Epithelial cell of esophagus (primary cell): ENCODE results near the gene DNAH11.

Experiments used
- DNase-seq: peaks from one replicate; pipeline ENCODE4 v3.0.0; 2010; ENCODE audit warnings: low read depth
- H3K4me3 ChIP-seq: 2 replicates; pipeline ENCODE4 v1.5.1; 2011; ENCODE audit warnings: mild to moderate bottlenecking, low read length, control low read depth
- TF ChIP-seq, protein P1 (sequence below): IDR thresholded peaks from 2 replicates; pipeline ENCODE4 v1.5.1; 2011; ENCODE audit warnings: low read depth, mild to moderate bottlenecking, low read length, control low read depth, inconsistent platforms; ENCODE audit not compliant: insufficient read depth; ENCODE audit errors: missing control alignments

Gene DNAH11

GRCh38 chr7:21603972-21604749 is 61.3 kb downstream of the DNAH11 start:
- DNase-seq, result no peak
- H3K4me3 ChIP-seq, result no peak overlapping the region
- TF ChIP-seq, protein P1, sequence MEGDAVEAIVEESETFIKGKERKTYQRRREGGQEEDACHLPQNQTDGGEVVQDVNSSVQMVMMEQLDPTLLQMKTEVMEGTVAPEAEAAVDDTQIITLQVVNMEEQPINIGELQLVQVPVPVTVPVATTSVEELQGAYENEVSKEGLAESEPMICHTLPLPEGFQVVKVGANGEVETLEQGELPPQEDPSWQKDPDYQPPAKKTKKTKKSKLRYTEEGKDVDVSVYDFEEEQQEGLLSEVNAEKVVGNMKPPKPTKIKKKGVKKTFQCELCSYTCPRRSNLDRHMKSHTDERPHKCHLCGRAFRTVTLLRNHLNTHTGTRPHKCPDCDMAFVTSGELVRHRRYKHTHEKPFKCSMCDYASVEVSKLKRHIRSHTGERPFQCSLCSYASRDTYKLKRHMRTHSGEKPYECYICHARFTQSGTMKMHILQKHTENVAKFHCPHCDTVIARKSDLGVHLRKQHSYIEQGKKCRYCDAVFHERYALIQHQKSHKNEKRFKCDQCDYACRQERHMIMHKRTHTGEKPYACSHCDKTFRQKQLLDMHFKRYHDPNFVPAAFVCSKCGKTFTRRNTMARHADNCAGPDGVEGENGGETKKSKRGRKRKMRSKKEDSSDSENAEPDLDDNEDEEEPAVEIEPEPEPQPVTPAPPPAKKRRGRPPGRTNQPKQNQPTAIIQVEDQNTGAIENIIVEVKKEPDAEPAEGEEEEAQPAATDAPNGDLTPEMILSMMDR, result no peak

DNA sequence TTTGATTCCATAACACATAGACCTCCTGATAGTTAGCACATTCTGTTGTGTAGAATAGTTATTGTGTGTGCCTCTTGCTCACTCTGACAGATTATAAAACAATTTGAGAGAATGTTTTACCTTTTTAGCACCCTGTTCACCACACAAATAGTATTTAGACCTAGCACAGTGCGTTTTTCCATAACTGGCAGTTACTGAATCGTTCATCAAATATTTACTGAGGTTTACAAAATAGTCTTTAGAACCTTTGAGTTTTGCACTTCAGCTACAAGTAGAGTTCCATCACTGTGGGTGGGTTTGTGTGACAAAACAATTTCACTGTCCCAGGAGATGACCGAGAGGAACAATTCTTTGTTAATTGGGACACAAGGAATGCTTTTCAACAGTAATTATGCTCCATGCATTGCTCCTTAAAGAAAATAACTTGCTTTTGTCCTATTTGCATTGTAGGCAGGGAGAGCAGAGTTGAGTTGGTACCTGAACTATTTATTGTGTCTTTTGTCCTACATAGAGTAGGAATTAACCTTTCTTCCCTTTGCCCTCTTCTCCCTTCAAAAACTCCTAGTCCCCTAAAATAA is 62.3 kb downstream of the DNAH11 start:
- TF ChIP-seq, protein P1, result no peak
- no peak for DNase-seq
- no peak overlapping the region for H3K4me3 ChIP-seq

GRCh38 chr7:21608465-21608864 is 65.6 kb downstream of the DNAH11 start:
- TF ChIP-seq, protein P1, result no peak
- no peak for DNase-seq
- H3K4me3 ChIP-seq, result no peak overlapping the region

GRCh38 chr7:21611129-21611528 is 68.3 kb downstream of the DNAH11 start:
- no peak for DNase-seq
- TF ChIP-seq, protein P1, result no peak
- no peak overlapping the region for H3K4me3 ChIP-seq

DNA sequence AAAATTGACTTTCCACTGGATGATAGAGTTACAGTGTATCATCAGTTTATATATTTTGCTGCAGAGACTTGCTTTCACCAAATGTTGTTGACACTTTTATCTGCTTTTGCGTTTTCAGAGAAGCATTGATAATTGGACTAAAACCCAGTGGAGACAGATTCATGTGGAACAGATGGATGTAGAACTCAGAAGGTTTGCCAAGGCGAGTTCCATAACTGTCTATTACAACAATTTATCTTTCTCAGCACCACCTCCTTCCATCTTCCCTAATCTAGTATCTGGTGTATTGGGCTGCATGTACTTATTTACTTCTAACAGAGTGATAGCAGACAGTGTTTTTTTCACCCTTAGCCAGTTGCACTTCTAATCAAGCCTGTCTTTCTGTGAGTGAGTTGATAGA is 73.3 kb downstream of the DNAH11 start:
- DNase-seq, result no peak
- H3K4me3 ChIP-seq, result no peak overlapping the region
- TF ChIP-seq, protein P1, result no peak

GRCh38 chr7:21616796-21617436 is 74.1 kb downstream of the DNAH11 start:
- TF ChIP-seq, protein P1, result no peak
- no peak overlapping the region for H3K4me3 ChIP-seq
- DNase-seq, result peak; percentile 73
